DMS 273 (cell line): Measurements from ENCODE around the gene HLA-DMA.

Source experiments
- DNase-seq: peaks from one replicate; lab custom pipeline; 2025; ENCODE audit not compliant: unreplicated experiment; lab: John Stamatoyannopoulos, UW

HLA-DMA gene

DNA sequence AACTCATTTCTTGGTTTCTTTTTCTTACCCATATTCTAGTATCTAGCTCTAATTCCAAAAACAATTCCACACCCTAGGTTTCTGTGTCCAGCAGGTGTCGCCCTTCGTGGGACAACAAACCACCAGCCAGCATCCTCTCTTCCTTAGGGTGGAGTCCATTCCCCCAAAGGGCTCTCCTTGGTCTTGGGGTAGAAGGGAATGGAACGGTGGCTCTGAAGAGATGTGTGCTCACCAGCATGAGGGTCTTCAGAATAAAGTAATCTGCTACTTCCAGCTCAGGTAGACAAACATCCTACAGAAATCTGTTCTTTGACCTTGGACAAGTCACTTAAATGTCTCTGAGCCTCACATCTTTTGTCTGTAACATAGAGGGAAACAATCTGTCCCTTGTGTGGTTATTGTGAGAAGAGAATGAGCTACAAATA is 19.2 kb downstream of the HLA-DMA start:
- peak; percentile 84 for DNase-seq

- DNase-seq: no peak
Measured at GRCh38 chr6:32932132-32932868, 20.6 kb downstream of the HLA-DMA start.

- no peak for DNase-seq
Measured at GRCh38 chr6:32931211-32931610, 21.7 kb downstream of the HLA-DMA start.

DNA sequence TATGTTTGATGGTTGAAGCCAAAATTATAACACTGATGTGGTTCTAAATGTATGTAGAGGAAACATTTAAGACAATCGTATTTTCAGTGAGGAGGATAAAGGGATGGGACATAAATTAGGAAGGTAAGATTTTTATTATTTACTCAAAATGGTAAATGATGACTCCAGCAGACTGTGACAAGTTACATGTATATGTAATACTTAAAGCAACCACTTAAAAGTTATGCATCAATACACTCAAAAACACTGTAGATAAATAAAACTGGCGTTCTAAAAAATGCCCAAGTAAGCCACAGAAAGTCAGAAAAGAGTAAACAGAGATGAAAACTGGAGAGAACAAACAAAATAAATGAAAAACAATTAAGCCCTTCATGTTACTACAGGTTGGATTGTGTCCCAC is 30.8 kb downstream of the HLA-DMA start:
- no peak for DNase-seq

GRCh38 chr6:32920715-32921114 is 32.2 kb downstream of the HLA-DMA start:
- no peak for DNase-seq

GRCh38 chr6:32912951-32913350 is 39.9 kb downstream of the HLA-DMA start:
- peak; percentile 83 for DNase-seq

DNA sequence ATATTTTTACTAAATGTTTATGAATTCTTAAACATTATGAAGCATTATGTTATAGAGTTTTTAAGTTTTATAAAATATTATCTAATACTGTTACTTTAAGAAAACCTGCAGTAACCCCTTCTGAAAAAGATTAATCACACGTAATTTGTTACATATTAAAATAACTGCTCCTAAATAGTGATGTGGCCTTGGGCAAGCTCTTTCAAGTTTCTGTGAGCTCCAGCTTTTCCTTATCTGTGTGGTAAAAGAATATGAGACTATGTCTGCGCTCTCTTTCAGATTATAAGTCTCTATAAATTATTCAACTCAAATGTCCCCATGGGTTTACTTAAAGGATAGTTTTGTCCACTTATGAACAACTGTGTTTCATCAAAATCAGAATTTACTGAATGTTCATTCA is 44.0 kb downstream of the HLA-DMA start:
- no peak for DNase-seq

DNA sequence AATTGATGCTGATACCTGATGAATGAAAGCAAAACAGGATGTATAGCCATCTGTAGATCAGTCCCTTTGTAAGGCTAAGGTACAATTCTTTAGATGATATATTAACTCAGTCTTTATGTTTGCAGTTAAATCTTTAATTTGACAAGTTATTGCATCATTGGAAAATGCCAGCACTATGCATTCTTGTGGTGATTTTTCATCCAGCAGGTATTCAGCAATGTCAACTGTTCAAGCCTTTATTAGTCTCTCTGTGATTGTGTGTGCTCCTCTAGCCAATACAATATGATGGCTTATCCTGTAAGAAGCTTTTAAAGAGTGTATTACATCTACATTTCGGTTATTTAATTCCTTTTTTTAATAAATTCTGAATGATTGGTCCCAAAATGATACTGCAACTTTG is 46.4 kb downstream of the HLA-DMA start:
- no peak for DNase-seq

- DNase-seq: no peak
Measured at GRCh38 chr6:32905078-32905477, 47.8 kb downstream of the HLA-DMA start.

DNA sequence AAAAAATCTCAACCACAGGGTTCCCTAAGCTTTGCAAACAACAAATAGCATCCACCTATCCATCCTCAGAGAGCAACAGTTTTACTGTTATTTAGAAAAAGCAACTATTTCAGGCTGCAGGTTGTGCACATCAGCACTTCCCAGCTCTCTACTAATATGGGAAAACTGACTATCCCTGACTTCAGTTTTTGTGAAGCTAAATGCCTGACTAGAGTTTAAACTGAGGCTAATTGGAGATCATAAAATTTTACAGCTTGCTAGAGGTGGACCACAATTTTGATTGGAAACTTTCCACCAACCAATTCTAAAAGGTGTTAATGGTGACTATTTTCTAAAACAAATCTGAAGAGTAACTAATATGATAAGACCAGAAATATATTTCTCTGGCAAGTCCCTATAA is 48.9 kb downstream of the HLA-DMA start:
- DNase-seq: no peak
